PFSK-1 (cell line): ENCODE data around the gene IL2RA.

Experiments used
- FOXP2 ChIP-seq: optimal IDR thresholded peaks from 2 replicates; pipeline ENCODE3; 2011; ENCODE audit warnings: borderline replicate concordance, control low read depth, inconsistent platforms; ENCODE audit not compliant: insufficient read depth; ENCODE audit errors: extremely low read length, extremely low read depth
- POLR2AphosphoS5 ChIP-seq: IDR thresholded peaks from 2 replicates; pipeline ENCODE4 v1.6.1; 2012; ENCODE audit warnings: low read depth, mild to moderate bottlenecking, control low read depth, low read length, moderate library complexity
- REST ChIP-seq, 2 experiments: IDR thresholded peaks; 2 replicates each; pipeline versions ENCODE4 v1.6.1 to v1.8.0; 2011 to 2012; ENCODE audit warnings: low read depth in 2 of 2, low read length in 2 of 2, control low read depth in 1 of 2, inconsistent platforms in 1 of 2, mild to moderate bottlenecking in 1 of 2, moderate library complexity in 1 of 2; ENCODE audit not compliant: insufficient read depth in 1 of 2
- SIN3A ChIP-seq: IDR thresholded peaks from 2 replicates; pipeline ENCODE4 v1.6.1; 2012; ENCODE audit warnings: mild to moderate bottlenecking, low read length, moderate library complexity, borderline replicate concordance; ENCODE audit not compliant: insufficient read depth
- TAF1 ChIP-seq: IDR thresholded peaks from 2 replicates; pipeline ENCODE4 v1.6.1; 2012; ENCODE audit warnings: low read length, control low read depth, borderline replicate concordance; ENCODE audit not compliant: insufficient read depth

Gene IL2RA

GRCh38 chr10:6064119-6064518 is 2.0 kb upstream of the IL2RA start:
- TF ChIP-seq POLR2AphosphoS5 (no peak), SIN3A (no peak), FOXP2 (no peak), TAF1 (no peak), REST (IDR thresholded peaks at IDR 0.05; ENCODE audit: insufficient read depth in 1 of 2, low read depth in 2 of 2, low read length in 2 of 2) (no peak)

- TF ChIP-seq TAF1 (no peak), REST (IDR thresholded peaks at IDR 0.05; ENCODE audit: insufficient read depth in 1 of 2, low read depth in 2 of 2, low read length in 2 of 2) (no peak), SIN3A (no peak), POLR2AphosphoS5 (no peak), FOXP2 (no peak)
These were observed 1.1 kb downstream of the IL2RA start for GRCh38 chr10:6061056-6061455.

- TF ChIP-seq POLR2AphosphoS5 (no peak), REST (IDR thresholded peaks at IDR 0.05; ENCODE audit: insufficient read depth in 1 of 2, low read depth in 2 of 2, low read length in 2 of 2) (no peak), FOXP2 (no peak), TAF1 (no peak), SIN3A (no peak)
These were observed 2.7 kb downstream of the IL2RA start for GRCh38 chr10:6059506-6059905.

GRCh38 chr10:6058682-6059475 is 3.3 kb downstream of the IL2RA start:
- TF ChIP-seq TAF1 (no peak), POLR2AphosphoS5 (no peak), SIN3A (no peak), REST (IDR thresholded peaks at IDR 0.05; ENCODE audit: insufficient read depth in 1 of 2, low read depth in 2 of 2, low read length in 2 of 2) (no peak), FOXP2 (no peak)
